Activated CD4-positive, alpha-beta T cell treated with anti-CD3 and anti-CD28 coated beads for 1 hour (primary cell): Measurements from ENCODE around the gene GEMIN7.

Experiments used
- DNase-seq: peaks from one replicate; pipeline ENCODE4 v3.0.0-alpha.2; 2020

The GEMIN7 gene

GRCh38 chr19:45133661-45134060 is 54.6 kb downstream of the GEMIN7 start:
- DNase-seq: no peak

DNA sequence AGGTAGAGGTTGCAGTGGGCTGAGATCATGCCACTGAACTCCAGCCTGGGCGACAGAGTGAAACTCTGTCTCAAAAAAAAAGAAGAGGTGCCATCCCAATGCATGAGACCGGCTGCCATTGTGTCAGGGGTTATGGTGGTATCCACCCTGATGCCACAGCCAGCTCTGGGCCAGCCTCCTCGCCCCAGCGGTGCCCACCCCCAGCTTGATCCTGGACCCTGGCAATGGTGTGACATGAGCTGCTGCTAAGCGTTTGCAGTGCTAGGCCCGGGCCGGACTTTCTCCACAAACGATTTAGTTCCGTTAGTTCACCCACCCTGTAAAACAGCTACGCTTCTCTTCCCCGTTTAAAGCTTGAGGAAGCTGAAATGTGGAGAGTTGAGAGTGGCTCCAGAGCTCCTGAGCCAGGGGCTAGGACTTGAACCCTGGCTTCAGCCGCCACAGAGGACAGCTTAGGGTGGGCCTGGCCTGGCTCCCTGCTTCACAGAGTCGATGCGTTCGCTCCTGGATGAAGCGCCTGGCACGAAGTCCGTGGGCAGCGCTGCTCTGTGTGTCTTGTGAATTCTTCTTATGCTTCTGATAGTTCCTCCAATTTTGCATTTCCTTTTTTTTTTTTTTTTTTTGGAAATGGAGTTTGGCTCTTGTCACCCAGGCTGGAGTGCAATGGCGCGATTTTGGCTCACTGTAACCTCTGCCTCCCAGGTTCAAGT is 56.3 kb downstream of the GEMIN7 start:
- no peak for DNase-seq

- DNase-seq: no peak
Observed at GRCh38 chr19:45136507-45137178, 57.6 kb downstream of the GEMIN7 start.

DNA sequence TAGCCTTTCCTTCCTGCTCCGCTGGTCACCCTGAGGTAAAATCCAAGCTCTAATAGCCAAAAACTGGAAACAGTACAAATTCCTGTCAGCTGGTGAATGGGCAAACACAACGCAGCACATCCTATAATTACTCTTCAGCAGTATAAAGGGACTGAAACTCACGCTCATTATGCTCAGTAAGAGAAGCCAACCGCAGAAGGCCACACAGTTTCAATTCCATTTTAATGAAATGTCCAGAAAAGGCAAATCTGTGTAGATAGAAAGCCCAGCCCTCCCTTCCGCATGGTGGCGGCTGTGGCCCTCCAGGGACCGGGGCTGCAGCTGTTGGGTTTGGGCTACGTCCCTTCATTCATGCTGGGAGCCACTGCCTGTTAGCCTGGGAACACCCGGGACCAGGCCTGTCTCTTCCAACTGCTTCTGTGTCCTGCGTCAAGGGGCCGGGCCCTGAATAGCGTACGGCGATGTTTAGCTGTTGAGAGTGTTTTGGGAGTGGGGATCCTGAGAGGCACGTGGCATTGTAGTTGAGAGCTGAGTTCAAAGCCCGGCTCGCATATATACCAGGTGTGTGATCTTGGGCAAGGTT is 58.2 kb downstream of the GEMIN7 start:
- DNase-seq: no peak

DNA sequence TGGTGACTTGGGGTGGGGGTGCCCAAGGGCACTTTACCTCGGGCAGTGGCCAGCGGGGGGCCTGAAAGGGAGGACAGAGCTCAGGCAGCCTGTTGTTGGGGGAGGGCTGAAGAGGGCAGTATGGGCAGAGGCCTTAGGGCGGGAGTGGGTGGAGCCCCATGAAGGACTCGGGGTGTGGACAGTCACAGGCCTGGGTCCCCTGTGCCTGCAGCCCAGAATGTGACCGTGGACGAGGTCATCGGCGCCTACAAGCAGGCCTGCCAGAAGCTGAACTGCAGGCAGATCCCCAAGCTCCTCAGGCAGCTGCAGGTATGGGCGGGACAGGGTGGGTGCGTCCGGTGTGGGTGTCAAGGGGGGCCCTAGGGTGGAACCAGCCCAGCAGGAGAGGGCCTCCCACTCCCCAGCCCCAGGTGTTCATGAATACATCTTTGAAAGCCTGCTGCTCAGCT is 59.3 kb downstream of the GEMIN7 start:
- no peak for DNase-seq

DNA sequence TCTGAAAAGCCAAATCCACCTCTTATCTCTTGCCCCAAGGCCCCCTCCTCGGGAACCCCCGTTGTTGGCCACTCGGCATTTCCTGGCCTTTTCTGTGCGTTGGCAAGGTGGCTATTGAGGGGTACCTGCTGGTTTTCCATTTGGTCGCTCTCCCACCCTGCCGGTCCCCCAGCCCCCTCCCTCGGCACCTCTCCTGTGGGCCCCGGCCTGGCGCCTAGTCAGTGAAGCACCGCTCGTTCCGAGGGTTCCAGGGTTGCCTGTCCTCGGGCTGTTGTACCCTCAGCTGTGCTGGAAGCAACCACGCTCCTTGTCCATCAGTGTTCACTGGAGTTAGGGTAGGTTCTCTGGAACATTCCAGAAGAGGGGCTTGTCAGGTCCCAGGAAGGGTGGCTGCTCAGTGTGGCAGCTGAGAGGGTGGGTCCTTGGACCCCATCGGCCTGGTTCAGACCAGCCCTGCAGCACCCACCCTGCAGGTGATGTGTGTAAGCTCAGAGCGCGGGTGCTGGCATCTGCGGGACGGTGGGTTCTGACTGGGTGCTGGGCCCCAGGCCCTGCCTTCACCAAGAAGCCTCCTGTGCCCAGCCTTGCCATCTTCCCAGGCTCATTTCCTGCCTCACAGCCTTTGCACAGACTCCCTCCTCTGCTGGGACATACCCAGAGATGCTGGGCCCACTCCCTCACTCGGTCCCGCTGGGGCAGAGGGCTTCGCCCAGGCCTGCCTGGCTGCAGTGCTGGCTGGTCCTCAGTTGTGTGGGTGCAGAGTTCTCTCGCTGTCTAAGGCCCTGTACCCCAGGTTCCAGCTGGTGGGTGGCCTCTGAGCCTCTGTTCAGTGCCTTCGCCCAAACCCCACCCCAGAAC is 60.5 kb downstream of the GEMIN7 start:
- no peak for DNase-seq

- DNase-seq: no peak
Observed at GRCh38 chr19:45140144-45140503, 61.1 kb downstream of the GEMIN7 start.

GRCh38 chr19:45140533-45140932 is 61.5 kb downstream of the GEMIN7 start:
- DNase-seq: no peak
